Epithelial cell of esophagus (primary cell): ENCODE results near the gene GCH1.

Experiments used
- DNase-seq: peaks from one replicate; pipeline ENCODE4 v3.0.0; 2010; ENCODE audit warnings: low read depth
- H3K4me3 ChIP-seq: 2 replicates; pipeline ENCODE4 v1.5.1; 2011; ENCODE audit warnings: mild to moderate bottlenecking, low read length, control low read depth
- CTCF ChIP-seq: IDR thresholded peaks from 2 replicates; pipeline ENCODE4 v1.5.1; 2011; ENCODE audit warnings: low read depth, mild to moderate bottlenecking, low read length, control low read depth, inconsistent platforms; ENCODE audit not compliant: insufficient read depth; ENCODE audit errors: missing control alignments

Gene GCH1

GRCh38 chr14:54815016-54815415, 87.6 kb downstream of the GCH1 start:
- H3K4me3 ChIP-seq = no peak overlapping the region
- DNase-seq = no peak
- TF ChIP-seq CTCF = no peak

DNA sequence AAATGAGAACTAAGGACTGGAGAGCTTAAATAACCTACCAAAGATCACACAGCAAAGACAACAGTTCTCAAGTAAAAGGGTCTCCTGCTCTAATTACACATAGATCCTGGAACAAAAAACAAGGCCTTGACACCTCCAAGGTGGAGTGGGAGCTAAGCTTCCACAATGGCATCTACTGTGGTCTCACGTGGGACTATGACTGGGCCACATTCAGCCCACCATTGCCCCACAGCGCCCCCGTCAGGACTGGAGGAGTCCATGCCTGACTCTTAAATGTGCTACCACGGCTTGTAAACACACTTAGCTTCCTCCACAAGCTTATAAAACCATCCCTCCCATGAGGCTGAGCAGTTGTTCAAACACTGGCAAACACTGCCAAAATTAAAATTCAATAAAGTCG, 88.5 kb downstream of the GCH1 start:
- TF ChIP-seq CTCF = peak; percentile 18
- DNase-seq = no peak

GRCh38 chr14:54813081-54813480, 89.5 kb downstream of the GCH1 start:
- H3K4me3 ChIP-seq = no peak overlapping the region
- no peak for TF ChIP-seq CTCF
- DNase-seq = peak; percentile 78

More for the DNA sequence above, 88.5 kb downstream of the GCH1 start:
- H3K4me3 ChIP-seq = no peak overlapping the region

DNA sequence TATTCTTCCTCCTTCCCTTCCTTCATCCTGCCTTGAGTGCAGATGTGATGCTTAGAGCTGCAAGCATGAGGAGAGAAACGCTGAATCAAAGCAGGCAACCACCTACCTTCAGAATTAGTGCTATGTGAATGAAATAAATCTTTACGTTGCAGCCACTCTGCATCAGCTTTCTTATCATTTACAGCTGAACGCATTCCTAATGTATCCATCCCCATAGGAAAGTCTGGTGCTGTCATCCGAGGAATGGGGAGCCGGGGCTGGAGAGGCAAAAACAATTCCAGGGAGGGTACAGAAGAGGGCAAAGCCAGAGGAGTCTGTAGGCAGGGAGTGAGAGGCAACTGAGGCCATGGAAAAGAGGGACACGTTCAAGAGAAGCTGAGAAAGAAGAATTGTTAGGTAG, 90.0 kb downstream of the GCH1 start:
- TF ChIP-seq CTCF = no peak
- no peak for DNase-seq
- H3K4me3 ChIP-seq = no peak overlapping the region

GRCh38 chr14:54809767-54810166, 92.9 kb downstream of the GCH1 start:
- DNase-seq = no peak
- H3K4me3 ChIP-seq = no peak overlapping the region
- TF ChIP-seq CTCF = no peak

DNA sequence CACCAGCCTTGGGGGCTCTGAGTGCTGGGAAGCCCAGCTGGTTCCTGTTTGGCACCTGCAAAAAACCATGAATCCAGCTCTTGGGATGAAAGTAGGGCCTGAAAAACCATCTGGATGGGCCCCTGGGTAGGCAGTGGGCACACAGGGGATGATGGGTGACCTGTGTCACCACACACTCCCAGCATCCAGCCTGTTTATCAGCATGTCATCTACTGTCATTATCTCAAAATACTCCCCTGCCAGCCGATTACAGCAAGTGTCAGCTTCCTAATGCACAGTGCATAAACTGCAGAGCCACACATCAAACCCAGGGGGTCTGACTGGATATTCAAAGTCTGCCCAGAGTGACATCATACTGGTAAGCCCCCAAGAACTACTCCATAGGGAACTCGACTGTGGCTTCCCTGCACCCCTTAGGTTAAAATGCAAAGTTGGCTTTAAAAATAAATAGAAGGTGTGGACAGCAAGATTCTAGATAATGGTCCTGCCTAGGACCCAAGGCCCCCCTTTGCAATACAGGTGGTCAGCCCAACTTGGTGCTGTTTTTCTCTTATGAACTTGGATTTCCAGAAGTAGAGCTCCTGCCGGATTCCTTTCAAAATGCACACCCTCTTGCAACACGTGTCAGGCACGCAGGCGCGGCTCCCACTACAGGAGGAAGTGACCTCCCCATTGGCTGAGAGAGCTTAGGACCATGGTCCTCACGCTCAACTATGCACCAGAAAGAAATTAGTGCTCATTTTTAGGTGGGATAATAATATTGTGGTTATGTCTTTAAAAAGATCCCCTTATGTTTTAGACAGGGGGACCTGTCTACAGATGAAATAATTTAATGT, 94.1 kb downstream of the GCH1 start:
- TF ChIP-seq CTCF = no peak
- no peak overlapping the region for H3K4me3 ChIP-seq
- DNase-seq = no peak

DNA sequence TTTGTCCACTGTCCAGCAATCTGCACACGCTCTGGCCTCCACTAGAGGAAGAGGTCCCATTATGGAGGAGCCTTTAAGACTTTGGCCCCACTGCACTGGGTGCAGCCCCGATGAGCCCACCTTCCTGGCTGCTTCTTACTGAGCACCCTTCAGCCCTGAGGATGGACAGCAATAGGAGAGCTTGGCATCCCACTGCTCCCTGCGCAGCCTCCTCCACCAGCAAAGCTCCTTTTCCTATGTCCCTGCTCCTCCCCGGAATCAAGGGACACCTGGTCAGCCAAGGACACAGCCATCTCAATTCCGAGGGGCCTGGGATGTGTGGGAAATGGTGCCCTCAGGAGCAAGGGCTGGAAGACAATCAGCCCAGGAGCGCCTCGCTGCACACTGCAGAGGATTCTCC, 94.7 kb downstream of the GCH1 start:
- no peak for TF ChIP-seq CTCF
- no peak overlapping the region for H3K4me3 ChIP-seq
- DNase-seq = no peak
